Calu3 (cell line): ENCODE data around the gene PDE4B. TPM values are rescaled to one million over a fixed set of nuclear protein-coding genes. Genes with fewer than 3 reads are reported as not detected.

Experiments
- BruUV-seq: library from RNA; stranded (reverse); fragments of 400-500 nt; replicated peaks from 2 replicates; lab custom pipeline; 2021; lab: Mats Ljungman, UMichigan
- CTCF ChIA-PET: fragments of 300-600 bp; sonication (Branson Sonifier 250); formaldehyde crosslinking; loops from one replicate; lab custom pipeline; 2022; ENCODE audit warnings: antibody characterized with exemption; lab: Charles Lee
- DNase-seq: peaks from one replicate; pipeline ENCODE4 v3.0.0; 2022
- H3K27ac Mint-ChIP-seq: one replicate; pipeline ENCODE4 v1.8.0; 2022; ENCODE audit warnings: mixed read lengths; ENCODE audit not compliant: unreplicated experiment
- H3K27me3 Mint-ChIP-seq: one replicate; pipeline ENCODE4 v1.8.0; 2022; ENCODE audit warnings: mixed read lengths; ENCODE audit not compliant: unreplicated experiment
- H3K36me3 Mint-ChIP-seq: one replicate; pipeline ENCODE4 v1.8.0; 2022; ENCODE audit warnings: mild to moderate bottlenecking, moderate library complexity, mixed read lengths; ENCODE audit not compliant: insufficient read depth, unreplicated experiment
- H3K4me1 Mint-ChIP-seq: one replicate; pipeline ENCODE4 v1.8.0; 2022; ENCODE audit warnings: mild to moderate bottlenecking, low read depth, mixed read lengths; ENCODE audit not compliant: unreplicated experiment
- H3K4me3 Mint-ChIP-seq: one replicate; pipeline ENCODE4 v1.8.0; 2022; ENCODE audit warnings: mild to moderate bottlenecking, low read depth, moderate library complexity, mixed read lengths; ENCODE audit not compliant: unreplicated experiment
- H3K9me3 Mint-ChIP-seq: one replicate; pipeline ENCODE4 v1.8.0; 2022; ENCODE audit warnings: low read depth, mixed read lengths; ENCODE audit not compliant: unreplicated experiment
- intact Hi-C: fragments of 100-400 bp; cut with micrococcal nuclease; formaldehyde crosslinking; loops from one replicate; pipeline ENCODE4 v1.10.0; 2022; ENCODE audit not compliant: unreplicated experiment
- total RNA-seq: library from RNA; stranded (reverse); gene quantifications from 2 replicates; pipeline ENCODE4 v1.2.3, GENCODE V29; 2022
- TF ChIP-seq, protein P1 (sequence below): fragments of 200-600 bp; IDR thresholded peaks from one replicate; pipeline ENCODE4 v1.8.0; 2022; ENCODE audit warnings: antibody characterized with exemption; ENCODE audit not compliant: unreplicated experiment

The PDE4B gene
- total RNA-seq, 1 experiment from 2014 or later, result 2.9 TPM

DNA sequence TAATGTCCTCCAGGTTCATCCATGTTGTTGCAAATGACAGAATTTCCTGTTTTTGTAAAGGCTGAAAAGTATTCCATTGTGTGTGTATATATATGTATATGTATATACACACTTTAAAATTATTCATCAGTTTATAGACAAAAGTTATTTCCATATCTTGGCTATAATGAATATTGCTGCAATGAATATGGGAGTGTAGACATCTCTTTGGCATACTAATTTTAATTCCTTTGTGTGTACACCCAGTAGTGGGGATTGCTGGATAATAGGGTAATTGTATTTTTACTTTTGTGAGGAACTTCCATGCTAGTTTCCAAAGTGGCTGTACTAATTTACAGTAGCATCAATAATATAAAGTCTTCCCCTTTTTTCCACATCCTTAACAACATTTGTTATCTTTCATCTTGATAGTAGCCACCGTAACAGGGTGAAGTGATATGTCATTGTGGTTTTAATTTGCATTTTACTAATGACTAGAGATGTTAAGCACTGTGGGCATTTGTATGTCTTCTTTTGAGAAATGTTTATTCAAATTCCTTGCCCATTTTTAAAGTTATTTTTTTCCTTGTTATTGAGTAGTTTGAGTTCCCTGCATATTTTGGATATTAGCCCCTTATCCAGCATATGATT is 243.0 kb downstream of the PDE4B start:
- Mint-ChIP-seq H3K36me3 (no peaks in the 10 kb centered on the region), H3K9me3 (no peaks in the 10 kb centered on the region), H3K27ac (no peak overlapping the region), H3K4me1 (no peaks in the 10 kb centered on the region), H3K27me3 (no peaks in the 10 kb centered on the region), H3K4me3 (no peak overlapping the region)
- CTCF ChIA-PET, result no interaction called here
- no TSS peak for BruUV-seq
- intact Hi-C loops, result no loop called here
- DNase-seq, result no peak
- TF ChIP-seq, protein P1, sequence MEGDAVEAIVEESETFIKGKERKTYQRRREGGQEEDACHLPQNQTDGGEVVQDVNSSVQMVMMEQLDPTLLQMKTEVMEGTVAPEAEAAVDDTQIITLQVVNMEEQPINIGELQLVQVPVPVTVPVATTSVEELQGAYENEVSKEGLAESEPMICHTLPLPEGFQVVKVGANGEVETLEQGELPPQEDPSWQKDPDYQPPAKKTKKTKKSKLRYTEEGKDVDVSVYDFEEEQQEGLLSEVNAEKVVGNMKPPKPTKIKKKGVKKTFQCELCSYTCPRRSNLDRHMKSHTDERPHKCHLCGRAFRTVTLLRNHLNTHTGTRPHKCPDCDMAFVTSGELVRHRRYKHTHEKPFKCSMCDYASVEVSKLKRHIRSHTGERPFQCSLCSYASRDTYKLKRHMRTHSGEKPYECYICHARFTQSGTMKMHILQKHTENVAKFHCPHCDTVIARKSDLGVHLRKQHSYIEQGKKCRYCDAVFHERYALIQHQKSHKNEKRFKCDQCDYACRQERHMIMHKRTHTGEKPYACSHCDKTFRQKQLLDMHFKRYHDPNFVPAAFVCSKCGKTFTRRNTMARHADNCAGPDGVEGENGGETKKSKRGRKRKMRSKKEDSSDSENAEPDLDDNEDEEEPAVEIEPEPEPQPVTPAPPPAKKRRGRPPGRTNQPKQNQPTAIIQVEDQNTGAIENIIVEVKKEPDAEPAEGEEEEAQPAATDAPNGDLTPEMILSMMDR, result no peak

DNA sequence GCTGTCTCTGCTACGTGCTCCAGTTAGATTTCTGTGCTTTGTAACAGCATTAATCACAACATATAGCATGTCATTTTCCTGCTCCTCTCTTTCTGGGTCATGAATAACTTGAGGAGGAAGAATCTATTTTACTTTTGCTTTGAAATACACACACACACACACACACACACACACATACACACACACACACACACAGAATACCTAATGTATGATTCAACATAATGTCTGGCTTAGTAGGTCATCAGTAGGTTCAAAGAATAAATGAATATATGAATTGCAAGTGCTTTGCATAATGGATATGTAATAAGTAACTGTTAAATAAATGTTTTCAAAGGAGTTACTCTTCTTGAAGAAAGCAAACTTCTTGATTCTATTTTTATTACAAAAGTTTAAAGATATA is 249.0 kb downstream of the PDE4B start:
- no peak overlapping the region for H3K4me3 Mint-ChIP-seq
- H3K27me3 Mint-ChIP-seq, result no peaks in the 10 kb centered on the region
- no peaks in the 10 kb centered on the region for H3K4me1 Mint-ChIP-seq
- TF ChIP-seq, protein P1, result no peak
- CTCF ChIA-PET, result no interaction called here
- no TSS peak for BruUV-seq
- no peaks in the 10 kb centered on the region for H3K36me3 Mint-ChIP-seq
- intact Hi-C loops, result no loop called here
- no peaks in the 10 kb centered on the region for H3K9me3 Mint-ChIP-seq
- H3K27ac Mint-ChIP-seq, result no peak overlapping the region
- DNase-seq, result no peak

DNA sequence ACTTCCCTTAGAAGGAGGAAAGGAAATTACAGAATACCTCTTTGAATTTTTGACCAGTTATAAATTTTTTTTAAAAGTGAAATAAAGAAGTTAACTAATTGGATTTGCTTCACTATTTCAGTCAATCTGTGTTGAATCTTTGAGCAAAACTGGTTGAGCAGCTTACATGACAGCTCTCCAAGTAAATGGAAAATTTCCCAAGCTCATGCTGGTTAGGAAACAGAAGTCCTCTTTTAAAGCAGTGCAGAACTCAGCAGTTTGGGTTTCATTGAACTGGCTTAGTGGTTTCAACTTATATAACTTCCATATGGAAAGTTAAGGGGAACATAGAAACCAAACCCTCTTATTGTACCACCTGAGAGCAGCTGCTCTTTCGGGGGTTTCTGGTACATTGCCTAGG is 250.5 kb downstream of the PDE4B start:
- TF ChIP-seq, protein P1, result no peak
- BruUV-seq, result no TSS peak
- H3K27me3 Mint-ChIP-seq, result no peaks in the 10 kb centered on the region

DNA sequence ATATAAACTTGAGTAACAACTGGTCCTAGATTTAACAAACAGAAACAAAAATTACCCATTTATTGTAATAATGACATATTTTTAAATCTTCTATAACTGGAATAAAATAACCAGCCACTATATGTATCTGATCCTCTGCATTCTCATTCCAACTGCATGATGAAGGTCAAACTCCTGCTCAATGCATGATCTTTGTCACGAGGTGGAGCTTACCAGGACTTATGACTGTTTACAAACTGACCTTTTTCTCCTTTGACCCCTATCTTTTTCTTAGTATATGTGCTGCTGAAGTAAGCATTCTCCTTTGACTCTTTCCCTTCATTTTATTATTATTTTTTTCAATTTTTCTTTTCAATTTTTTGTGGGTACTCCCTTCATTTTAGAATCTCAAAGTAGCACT is 252.2 kb downstream of the PDE4B start:
- Mint-ChIP-seq H3K27ac (no peak overlapping the region), H3K4me3 (no peak overlapping the region), H3K4me1 (no peaks in the 10 kb centered on the region), H3K9me3 (no peaks in the 10 kb centered on the region), H3K27me3 (no peaks in the 10 kb centered on the region), H3K36me3 (no peaks in the 10 kb centered on the region)
- TF ChIP-seq, protein P1, result no peak
- CTCF ChIA-PET, result no interaction called here
- no TSS peak for BruUV-seq
- no peak for DNase-seq
- intact Hi-C loops, result no loop called here

More for the DNA sequence above, 250.5 kb downstream of the PDE4B start:
- no peak for DNase-seq
- intact Hi-C loops, result no loop called here
- Mint-ChIP-seq H3K27ac (no peak overlapping the region), H3K36me3 (no peaks in the 10 kb centered on the region), H3K4me3 (no peak overlapping the region), H3K9me3 (no peaks in the 10 kb centered on the region), H3K4me1 (no peaks in the 10 kb centered on the region)
- CTCF ChIA-PET, result no interaction called here
